Loucy (cell line): ENCODE data around the gene C2orf81.

ENCODE experiments used
- H2AFZ ChIP-seq: fragments of 200-600 bp; sonication (generic); 2 replicates; pipeline ENCODE4 v1.6.0; 2016; ENCODE audit warnings: antibody characterized with exemption, mild to moderate bottlenecking, low read length, moderate library complexity
- H3F3A ChIP-seq: fragments of 200-600 bp; 2 replicates; pipeline ENCODE4 v1.6.0; 2016; ENCODE audit warnings: antibody characterized with exemption, low read depth, mild to moderate bottlenecking
- H3K27me3 ChIP-seq: fragments of 200-600 bp; sonication (generic); 2 replicates; pipeline ENCODE4 v1.6.1; 2014; ENCODE audit warnings: low read length, mild to moderate bottlenecking; ENCODE audit not compliant: insufficient read depth, poor library complexity, severe bottlenecking
- H3K36me3 ChIP-seq: fragments of 200-600 bp; sonication (generic); 2 replicates; pipeline ENCODE4 v1.6.1; 2016; ENCODE audit warnings: low read length; ENCODE audit not compliant: insufficient read depth
- H3K4me1 ChIP-seq: fragments of 200-600 bp; sonication (generic); 2 replicates; pipeline ENCODE4 v1.5.1; 2014; ENCODE audit warnings: low read length, mild to moderate bottlenecking; ENCODE audit not compliant: insufficient read depth, poor library complexity, severe bottlenecking
- H3K4me2 ChIP-seq: fragments of 200-600 bp; sonication (generic); 2 replicates; pipeline ENCODE4 v1.6.0; 2014; ENCODE audit warnings: antibody characterized with exemption, low read length, low read depth, mild to moderate bottlenecking; ENCODE audit not compliant: poor library complexity, severe bottlenecking
- H3K4me3 ChIP-seq: fragments of 200-600 bp; sonication (generic); 2 replicates; pipeline ENCODE4 v1.5.1; 2014; ENCODE audit warnings: low read length, mild to moderate bottlenecking, mixed read lengths; ENCODE audit not compliant: poor library complexity, severe bottlenecking
- H3K79me2 ChIP-seq: fragments of 200-600 bp; sonication (generic); 2 replicates; pipeline ENCODE4 v1.6.1; 2014; ENCODE audit warnings: low read length; ENCODE audit not compliant: insufficient read depth
- H3K9ac ChIP-seq: fragments of 200-600 bp; sonication (generic); 2 replicates; pipeline ENCODE4 v1.6.0; 2014; ENCODE audit warnings: mild to moderate bottlenecking, low read depth, low read length, moderate library complexity; ENCODE audit not compliant: poor library complexity, severe bottlenecking
- H3K9me2 ChIP-seq: fragments of 200-600 bp; sonication (generic); replicated peaks from 2 replicates; pipeline ENCODE4 v1.6.1; 2016; ENCODE audit warnings: low read depth, low read length, mixed read lengths
- H3K9me3 ChIP-seq: fragments of 200-600 bp; sonication (generic); 2 replicates; pipeline ENCODE4 v1.6.1; 2014; ENCODE audit warnings: mild to moderate bottlenecking, antibody characterized with exemption, low read length, low read depth; ENCODE audit not compliant: insufficient read depth
- H4K20me1 ChIP-seq: fragments of 200-600 bp; sonication (generic); 2 replicates; pipeline ENCODE4 v1.6.0; 2014; ENCODE audit warnings: antibody characterized with exemption, low read length, mild to moderate bottlenecking; ENCODE audit not compliant: insufficient read depth, poor library complexity, severe bottlenecking
- CTCF ChIP-seq: fragments of 200-600 bp; sonication (generic); conservative IDR thresholded peaks from 2 replicates; pipeline ENCODE4 v1.5.1; 2014; ENCODE audit warnings: mild to moderate bottlenecking, antibody characterized with exemption, low read length
- EZH2phosphoT487 ChIP-seq: fragments of 200-600 bp; IDR thresholded peaks from 2 replicates; pipeline ENCODE4 v1.6.1; 2018; ENCODE audit warnings: antibody characterized with exemption, mild to moderate bottlenecking, moderate library complexity, borderline replicate concordance

The C2orf81 gene

GRCh38 chr2:74429487-74430451, 8.3 kb upstream of the C2orf81 start:
- Histone ChIP-seq H2AFZ (no peak overlapping the region), H3K9me3 (no peaks in the 10 kb centered on the region), H3K4me2 (no peak overlapping the region), H3K9ac (no peak overlapping the region), H3K9me2 (no peaks in the 10 kb centered on the region), H3F3A (no peaks in the 10 kb centered on the region), H4K20me1 (no peaks in the 10 kb centered on the region), H3K36me3 (peaks cover 5% of the 10 kb centered on the region; the same call in 1 of the 2 replicates), H3K4me1 (no peaks in the 10 kb centered on the region), H3K27me3 (no peaks in the 10 kb centered on the region), H3K79me2 (no peaks in the 10 kb centered on the region), H3K4me3 (no peak overlapping the region)
- no peak for TF ChIP-seq EZH2phosphoT487
- TF ChIP-seq CTCF = no peak

DNA sequence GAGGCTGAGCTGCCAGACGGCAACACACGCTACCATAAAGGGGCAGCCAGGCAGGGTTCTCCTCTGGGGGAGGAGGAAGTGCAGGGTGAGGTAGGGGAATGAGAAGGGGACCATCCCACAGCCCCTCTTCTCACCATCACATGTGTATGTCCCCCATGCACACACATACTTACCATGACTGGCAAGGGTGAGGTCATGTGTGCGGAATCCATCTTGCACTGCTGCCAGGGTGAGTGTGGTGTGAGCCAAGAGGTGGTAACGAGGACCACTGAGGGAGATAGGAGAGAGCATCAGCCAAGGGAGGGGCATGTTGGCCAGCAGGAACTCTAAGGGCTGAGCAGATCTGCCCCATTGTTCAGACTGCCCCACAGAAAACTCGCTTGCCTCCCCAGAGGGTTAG, 7.3 kb upstream of the C2orf81 start:
- Histone ChIP-seq H3K4me2 (no peak overlapping the region), H3K79me2 (no peaks in the 10 kb centered on the region), H3K4me1 (no peaks in the 10 kb centered on the region), H3K9ac (no peak overlapping the region), H3K9me2 (no peaks in the 10 kb centered on the region), H3K36me3 (peaks cover 5% of the 10 kb centered on the region; the same call in 1 of the 2 replicates), H4K20me1 (no peaks in the 10 kb centered on the region), H3K9me3 (no peaks in the 10 kb centered on the region), H3K27me3 (no peaks in the 10 kb centered on the region), H3F3A (no peaks in the 10 kb centered on the region), H2AFZ (no peak overlapping the region), H3K4me3 (no peak overlapping the region)
- TF ChIP-seq EZH2phosphoT487 = no peak
- TF ChIP-seq CTCF = no peak

GRCh38 chr2:74427551-74427950, 6.1 kb upstream of the C2orf81 start:
- no peaks in the 10 kb centered on the region for H3F3A ChIP-seq
- TF ChIP-seq EZH2phosphoT487 = no peak
- no peaks in the 10 kb centered on the region for H3K9me3 ChIP-seq
- peaks cover 5% of the 10 kb centered on the region; the same call in 1 of the 2 replicates for H3K36me3 ChIP-seq
- H3K9ac ChIP-seq = no peak overlapping the region
- no peaks in the 10 kb centered on the region for H4K20me1 ChIP-seq
- no peak overlapping the region for H2AFZ ChIP-seq
- H3K27me3 ChIP-seq = no peaks in the 10 kb centered on the region
- no peak overlapping the region for H3K4me2 ChIP-seq
- no peaks in the 10 kb centered on the region for H3K9me2 ChIP-seq
- H3K4me3 ChIP-seq = no peak overlapping the region
- peaks cover 5% of the 10 kb centered on the region for H3K4me1 ChIP-seq
- peaks cover 11% of the 10 kb centered on the region; the same call in 1 of the 2 replicates for H3K79me2 ChIP-seq
